ENCODE results near the gene KIF16B. TPM values are rescaled to one million over a fixed set of nuclear protein-coding genes. Genes with fewer than 3 reads are reported as not detected.

Gene KIF16B
- total and polyA plus RNA-seq, 2 donors (not counting 3 experiments of a cell fraction or from before 2014, with no cell fraction given): 2.9 to 8.8 TPM

- POLR2A ChIA-PET: no interaction called here
- no peak overlapping the region for H3K4me3 ChIP-seq (replicated peaks in 1 of 3; ENCODE audit: insufficient read depth in 1 of 3, low read depth in 1 of 3, low read length in 3 of 3)
- TF ChIP-seq MYC (IDR thresholded peaks at IDR 0.05; ENCODE audit: low read depth, low read length) (no peak), POLR2A (IDR thresholded peaks at IDR 0.05; ENCODE audit: low read depth, low read length) (no peak), CTCF (IDR thresholded peaks at IDR 0.05; ENCODE audit: extremely low read depth in 1 of 2, insufficient read depth in 1 of 2, low read depth in 1 of 2, low read length in 2 of 2) (no peak), GATA2 (IDR thresholded peaks at IDR 0.05; ENCODE audit: insufficient read depth, insufficient read length, low read depth, low read length) (no peak), POLR2AphosphoS5 (IDR thresholded peaks at IDR 0.05; ENCODE audit: insufficient read depth, low read depth, low read length) (no peak), JUN (IDR thresholded peaks at IDR 0.05; ENCODE audit: borderline replicate concordance, insufficient read depth, insufficient read length, low read depth) (no peak), FOS (IDR thresholded peaks at IDR 0.05; ENCODE audit: borderline replicate concordance, insufficient read depth, low read length) (no peak), EZH2 (IDR thresholded peaks at IDR 0.05; ENCODE audit: borderline replicate concordance, low read depth, low read length, severe bottlenecking) (no peak)
- TF ChIP-seq, protein P1, sequence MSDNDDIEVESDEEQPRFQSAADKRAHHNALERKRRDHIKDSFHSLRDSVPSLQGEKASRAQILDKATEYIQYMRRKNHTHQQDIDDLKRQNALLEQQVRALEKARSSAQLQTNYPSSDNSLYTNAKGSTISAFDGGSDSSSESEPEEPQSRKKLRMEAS (IDR thresholded peaks at IDR 0.05; ENCODE audit: insufficient read depth, insufficient read length): no peak
Observed at GRCh38 chr20:16542477-16542876, 30.8 kb downstream of the KIF16B start.

More at GRCh38 chr20:16542477-16542876, 30.8 kb downstream of the KIF16B start:
- dilution Hi-C loops (cut with MboI; ENCODE audit: extremely low pct_ligation_motif_present, low sequenced_read_pairs) (no loop called here), intact Hi-C loops (cut with micrococcal nuclease) (no loop called here)
- no TSS peak for BruUV-seq (replicated peaks)
- H3K9me1 ChIP-seq (replicated peaks; ENCODE audit: control insufficient read depth, extremely low read depth, insufficient read depth, low read length): no peaks in the 10 kb centered on the region
- H3K9ac ChIP-seq (replicated peaks; ENCODE audit: extremely low read depth, insufficient read depth, low read length): no peak overlapping the region
- H3K4me1 ChIP-seq (ENCODE audit: control insufficient read depth, extremely low read depth, insufficient read depth, low read length): no peaks in the 10 kb centered on the region
- no peaks in the 10 kb centered on the region for H3K27me3 ChIP-seq (ENCODE audit: control insufficient read depth in 2 of 2, insufficient read depth in 2 of 2, low read length in 2 of 2)
- H3K4me2 ChIP-seq (ENCODE audit: insufficient read depth, low read length): no peak overlapping the region
- CTCF ChIA-PET: no interaction called here
- H2AFZ ChIP-seq (ENCODE audit: low read depth, low read length): no peak overlapping the region
- no peaks in the 10 kb centered on the region for H3K79me2 ChIP-seq (ENCODE audit: control insufficient read depth, insufficient read depth, low read length)
- H3K36me3 ChIP-seq (ENCODE audit: control insufficient read depth in 2 of 2, extremely low read depth in 1 of 2, insufficient read depth in 2 of 2, low read length in 2 of 2): no peaks in the 10 kb centered on the region
- no peak for DNase-seq (ENCODE audit: low read depth, low spot score)
- peaks cover 2% of the 10 kb centered on the region for H4K20me1 ChIP-seq (replicated peaks; ENCODE audit: control insufficient read depth, extremely low read depth, insufficient read depth, low read length)
- no peaks in the 10 kb centered on the region for H3K9me3 ChIP-seq (replicated peaks; ENCODE audit: control insufficient read depth, insufficient read depth, low read length)
- no peak for FAIRE-seq
- H3K27ac ChIP-seq (ENCODE audit: insufficient read depth, low read depth, low read length): no peak overlapping the region
